ENCODE measurements around the gene GIMD1.

GIMD1 gene

DNA sequence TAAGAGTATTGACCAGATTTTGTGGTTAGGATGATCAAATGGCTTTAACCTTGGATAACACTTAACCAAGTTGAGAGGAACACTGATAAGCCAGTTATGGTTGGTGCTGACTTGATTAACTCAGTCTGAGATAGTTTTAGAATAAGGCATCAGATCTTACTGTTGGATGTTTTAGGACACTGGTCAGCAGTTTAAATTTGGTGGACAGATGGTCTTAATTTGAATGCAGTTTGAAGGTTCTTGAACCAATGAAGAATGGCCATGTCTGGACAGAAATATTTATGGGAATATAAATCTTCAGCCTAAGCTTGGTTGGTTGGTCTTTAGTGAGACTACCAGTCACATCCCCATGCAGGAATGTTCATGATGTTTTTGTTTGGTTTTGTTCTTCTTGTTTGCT, 2.6 kb upstream of the GIMD1 start:
- no peak overlapping the region for H3K27ac ChIP-seq (ENCODE audit: low read depth, low read length)
- no peak overlapping the region for H3K4me3 ChIP-seq (ENCODE audit: low read depth, low read length)
- H3K9ac ChIP-seq (ENCODE audit: low read depth, low read length) = no peak overlapping the region
- H3K9me3 ChIP-seq (ENCODE audit: control insufficient read depth, insufficient read depth, low read length) = no peaks in the 10 kb centered on the region
- no peaks in the 10 kb centered on the region for H3K36me3 ChIP-seq (ENCODE audit: control insufficient read depth, insufficient read depth, low read length)
- H3K4me1 ChIP-seq (ENCODE audit: control insufficient read depth, insufficient read depth, low read length) = no peaks in the 10 kb centered on the region
- no peaks in the 10 kb centered on the region for H3K27me3 ChIP-seq (ENCODE audit: control insufficient read depth, insufficient read depth, low read length)

DNA sequence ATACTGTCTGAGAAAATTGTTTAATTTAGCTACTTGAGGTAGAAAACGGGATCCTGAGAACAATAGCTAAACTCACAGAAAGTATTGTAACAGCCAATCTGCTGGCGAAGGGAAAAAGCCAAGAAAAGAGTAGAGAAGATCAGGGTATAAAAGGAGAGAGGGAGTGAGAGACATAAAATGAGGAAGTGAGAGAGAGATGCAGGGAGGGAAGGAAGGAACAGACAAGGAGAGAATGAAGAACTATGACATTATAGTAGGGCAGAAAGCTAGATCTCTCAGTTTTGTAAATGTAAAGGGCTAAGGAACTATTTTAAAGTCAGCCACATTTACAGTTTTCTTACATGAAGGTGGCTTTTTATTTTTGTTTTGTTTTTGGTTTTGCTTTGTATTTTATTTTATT, 1.6 kb upstream of the GIMD1 start:
- Histone ChIP-seq H3K9me3 (ENCODE audit: control insufficient read depth, insufficient read depth, low read length) (no peaks in the 10 kb centered on the region), H3K27ac (ENCODE audit: low read depth, low read length) (no peak overlapping the region), H3K9ac (ENCODE audit: low read depth, low read length) (no peak overlapping the region), H3K4me3 (ENCODE audit: low read depth, low read length) (no peak overlapping the region), H3K36me3 (ENCODE audit: control insufficient read depth, insufficient read depth, low read length) (no peaks in the 10 kb centered on the region), H3K27me3 (ENCODE audit: control insufficient read depth, insufficient read depth, low read length) (no peaks in the 10 kb centered on the region), H3K4me1 (ENCODE audit: control insufficient read depth, insufficient read depth, low read length) (no peaks in the 10 kb centered on the region)

DNA sequence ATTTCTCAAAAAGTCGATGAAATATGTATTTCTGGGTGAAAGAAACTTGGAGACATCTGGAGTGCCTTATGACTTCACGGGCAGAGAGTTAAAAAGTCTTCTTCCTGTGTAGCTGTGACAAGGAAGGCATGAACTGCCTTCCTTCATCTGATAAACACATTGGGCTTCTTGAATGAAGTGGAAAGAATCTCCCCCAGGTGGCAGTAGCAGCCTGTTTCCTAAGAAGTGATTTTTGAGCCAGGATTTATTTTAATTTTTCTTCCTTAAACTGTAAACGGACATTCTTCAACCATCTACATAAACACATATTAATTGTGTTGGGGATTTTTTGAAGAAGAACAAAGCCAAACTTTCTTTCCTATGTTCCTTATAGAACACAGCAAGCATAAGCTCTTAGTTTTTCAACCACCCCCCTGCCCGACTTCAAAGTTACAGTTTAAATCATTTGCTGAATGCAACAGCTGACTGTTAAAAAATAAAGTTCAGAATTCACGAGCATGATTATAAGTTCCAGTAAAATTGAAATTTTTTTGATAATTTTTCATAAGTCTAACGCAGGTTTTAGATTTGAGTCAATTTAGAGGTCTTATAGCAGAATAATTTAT, 980 bp upstream of the GIMD1 start:
- H3K27ac ChIP-seq (ENCODE audit: low read depth, low read length) = no peak overlapping the region
- no peaks in the 10 kb centered on the region for H3K27me3 ChIP-seq (ENCODE audit: control insufficient read depth, insufficient read depth, low read length)
- H3K4me1 ChIP-seq (ENCODE audit: control insufficient read depth, insufficient read depth, low read length) = no peaks in the 10 kb centered on the region
- H3K9me3 ChIP-seq (ENCODE audit: control insufficient read depth, insufficient read depth, low read length) = no peaks in the 10 kb centered on the region
- H3K4me3 ChIP-seq (ENCODE audit: low read depth, low read length) = no peak overlapping the region
- no peaks in the 10 kb centered on the region for H3K36me3 ChIP-seq (ENCODE audit: control insufficient read depth, insufficient read depth, low read length)
- no peak overlapping the region for H3K9ac ChIP-seq (ENCODE audit: low read depth, low read length)

DNA sequence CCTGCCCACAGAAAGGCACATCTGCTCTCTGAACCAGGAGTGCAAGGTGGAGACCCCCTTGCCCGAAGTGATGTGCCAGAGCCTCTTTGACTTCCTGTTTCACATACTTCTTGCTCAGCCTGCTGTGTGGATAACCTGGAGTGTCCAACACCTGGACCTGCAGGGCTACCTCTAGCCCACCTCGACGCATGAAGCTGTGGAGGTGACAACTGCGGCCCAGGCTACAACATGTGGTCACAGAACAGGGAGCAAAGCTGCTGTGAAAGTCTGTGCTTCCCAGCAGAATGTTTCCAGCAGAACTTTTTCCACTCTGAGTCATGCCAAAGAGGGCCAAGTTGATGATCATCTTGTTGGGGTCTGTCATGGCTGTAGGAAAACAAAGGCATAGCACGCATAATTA, 1.5 kb downstream of the GIMD1 start:
- no peak overlapping the region for H3K9ac ChIP-seq (ENCODE audit: low read depth, low read length)
- no peak overlapping the region for H3K27ac ChIP-seq (ENCODE audit: low read depth, low read length)
- H3K27me3 ChIP-seq (ENCODE audit: control insufficient read depth, insufficient read depth, low read length) = no peaks in the 10 kb centered on the region
- H3K4me1 ChIP-seq (ENCODE audit: control insufficient read depth, insufficient read depth, low read length) = peaks cover 4% of the 10 kb centered on the region; the same call in 1 of the 2 replicates
- no peaks in the 10 kb centered on the region for H3K36me3 ChIP-seq (ENCODE audit: control insufficient read depth, insufficient read depth, low read length)
- no peak overlapping the region for H3K4me3 ChIP-seq (ENCODE audit: low read depth, low read length)
- H3K9me3 ChIP-seq (ENCODE audit: control insufficient read depth, insufficient read depth, low read length) = no peaks in the 10 kb centered on the region

DNA sequence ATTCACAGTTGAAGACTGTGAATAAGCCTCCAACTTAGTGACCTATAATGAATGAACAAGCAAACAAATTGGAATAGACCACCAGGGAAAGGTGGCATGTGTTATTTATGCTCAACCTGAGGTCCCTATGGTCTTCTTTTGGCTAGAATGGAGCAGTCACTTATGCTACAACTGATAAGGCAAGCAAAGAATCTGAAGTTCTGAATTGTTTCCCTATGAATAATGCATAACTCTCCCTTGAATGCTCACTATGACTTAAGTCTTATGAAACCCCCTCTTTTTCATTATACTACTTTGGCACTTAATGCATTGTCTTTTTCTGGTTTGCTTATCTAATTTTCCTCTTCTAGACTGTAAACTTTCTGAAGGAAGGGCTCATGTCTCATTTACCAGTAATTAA, 2.6 kb downstream of the GIMD1 start:
- H3K27me3 ChIP-seq (ENCODE audit: control insufficient read depth, insufficient read depth, low read length) = no peaks in the 10 kb centered on the region
- H3K27ac ChIP-seq (ENCODE audit: low read depth, low read length) = no peak overlapping the region
- no peak overlapping the region for H3K4me3 ChIP-seq (ENCODE audit: low read depth, low read length)
- H3K9ac ChIP-seq (ENCODE audit: low read depth, low read length) = no peak overlapping the region
- H3K4me1 ChIP-seq (ENCODE audit: control insufficient read depth, insufficient read depth, low read length) = peaks cover 4% of the 10 kb centered on the region; the same call in 1 of the 2 replicates
- no peaks in the 10 kb centered on the region for H3K9me3 ChIP-seq (ENCODE audit: control insufficient read depth, insufficient read depth, low read length)
- H3K36me3 ChIP-seq (ENCODE audit: control insufficient read depth, insufficient read depth, low read length) = no peaks in the 10 kb centered on the region

DNA sequence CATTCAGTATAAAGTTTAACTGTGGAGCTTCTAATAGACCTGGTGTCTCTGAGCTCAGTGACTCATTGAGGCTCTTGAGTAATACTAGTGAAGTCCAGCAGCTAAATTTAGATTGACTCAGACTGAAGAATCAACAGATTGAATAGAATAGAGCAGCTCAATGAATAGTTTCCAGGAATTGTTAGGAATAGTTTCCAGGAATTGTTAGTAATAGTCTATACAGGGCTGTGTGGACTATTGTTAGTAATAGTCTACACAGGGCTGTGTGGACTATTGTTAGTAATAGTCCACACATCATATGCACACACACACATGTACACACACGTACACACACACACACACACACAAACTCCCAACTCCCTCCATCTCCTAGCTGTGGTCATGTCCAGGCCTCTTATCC, 3.0 kb downstream of the GIMD1 start:
- no peak overlapping the region for H3K27ac ChIP-seq (ENCODE audit: low read depth, low read length)
- no peak overlapping the region for H3K9ac ChIP-seq (ENCODE audit: low read depth, low read length)
- H3K4me1 ChIP-seq (ENCODE audit: control insufficient read depth, insufficient read depth, low read length) = peaks cover 4% of the 10 kb centered on the region; the same call in 1 of the 2 replicates
- no peak overlapping the region for H3K4me3 ChIP-seq (ENCODE audit: low read depth, low read length)
- H3K27me3 ChIP-seq (ENCODE audit: control insufficient read depth, insufficient read depth, low read length) = no peaks in the 10 kb centered on the region
- H3K9me3 ChIP-seq (ENCODE audit: control insufficient read depth, insufficient read depth, low read length) = no peaks in the 10 kb centered on the region
- H3K36me3 ChIP-seq (ENCODE audit: control insufficient read depth, insufficient read depth, low read length) = no peaks in the 10 kb centered on the region

DNA sequence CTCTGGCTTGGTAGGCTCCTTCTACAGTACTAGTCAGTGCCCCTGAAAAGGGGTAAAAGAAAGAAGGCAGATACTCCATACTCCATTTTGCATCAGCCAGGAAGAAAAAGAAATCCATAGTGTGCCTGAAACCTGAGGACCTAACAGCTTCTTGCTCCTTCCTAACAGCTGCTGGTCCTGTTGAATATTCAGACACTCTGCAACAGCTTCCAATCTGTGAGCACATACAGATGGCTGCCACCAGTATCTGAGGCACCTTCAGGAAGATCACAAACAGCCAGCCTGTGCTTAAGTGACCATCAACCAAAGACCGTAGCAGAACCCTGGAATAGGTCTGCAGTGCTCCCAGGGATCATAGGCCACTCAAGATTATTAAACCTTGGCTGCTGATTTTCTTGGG, 4.3 kb downstream of the GIMD1 start:
- Histone ChIP-seq H3K4me1 (ENCODE audit: control insufficient read depth, insufficient read depth, low read length) (peaks cover 4% of the 10 kb centered on the region; the same call in 1 of the 2 replicates), H3K4me3 (ENCODE audit: low read depth, low read length) (no peak overlapping the region), H3K36me3 (ENCODE audit: control insufficient read depth, insufficient read depth, low read length) (no peaks in the 10 kb centered on the region), H3K27me3 (ENCODE audit: control insufficient read depth, insufficient read depth, low read length) (no peaks in the 10 kb centered on the region), H3K9ac (ENCODE audit: low read depth, low read length) (no peak overlapping the region), H3K27ac (ENCODE audit: low read depth, low read length) (no peak overlapping the region), H3K9me3 (ENCODE audit: control insufficient read depth, insufficient read depth, low read length) (no peaks in the 10 kb centered on the region)

DNA sequence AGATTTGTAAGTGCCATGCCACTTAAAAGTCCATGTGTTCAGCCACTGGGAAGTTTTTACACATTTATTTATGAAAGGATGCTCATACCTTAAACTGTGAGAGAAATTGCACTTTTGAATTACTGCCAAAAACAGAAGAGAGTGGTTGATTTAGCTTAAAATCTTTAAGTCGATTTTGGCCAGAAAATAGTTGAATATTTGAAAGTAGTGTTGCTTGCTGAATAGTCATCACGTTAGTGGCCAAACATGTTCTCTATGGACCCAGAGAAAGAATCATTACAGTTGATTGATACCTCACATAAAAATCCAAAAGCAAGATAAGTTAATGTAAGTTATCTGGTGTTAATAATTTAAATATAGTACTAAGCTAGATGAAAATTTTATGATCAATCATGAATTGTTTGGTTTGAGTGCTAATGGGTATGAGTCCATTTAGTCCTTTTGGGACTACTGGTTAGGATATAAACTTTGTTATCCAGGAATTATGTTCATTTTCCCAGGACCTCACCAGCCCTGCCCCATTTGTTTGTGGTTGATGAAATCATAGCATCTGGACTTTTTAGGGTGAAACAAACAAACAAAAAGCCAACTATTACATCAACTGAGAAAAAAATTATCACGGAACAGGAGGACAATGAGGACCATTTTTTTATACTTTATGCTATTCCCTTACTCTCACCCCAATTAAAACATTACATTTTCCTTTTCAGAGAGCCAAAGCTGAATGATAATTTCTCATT, 6.3 kb downstream of the GIMD1 start:
- no peaks in the 10 kb centered on the region for H3K36me3 ChIP-seq (ENCODE audit: control insufficient read depth, insufficient read depth, low read length)
- H3K4me3 ChIP-seq (ENCODE audit: low read depth, low read length) = no peak overlapping the region
- peaks cover 4% of the 10 kb centered on the region; the same call in 1 of the 2 replicates for H3K4me1 ChIP-seq (ENCODE audit: control insufficient read depth, insufficient read depth, low read length)
- H3K27ac ChIP-seq (ENCODE audit: low read depth, low read length) = no peak overlapping the region
- no peaks in the 10 kb centered on the region for H3K27me3 ChIP-seq (ENCODE audit: control insufficient read depth, insufficient read depth, low read length)
- H3K9ac ChIP-seq (ENCODE audit: low read depth, low read length) = no peak overlapping the region
- no peaks in the 10 kb centered on the region for H3K9me3 ChIP-seq (ENCODE audit: control insufficient read depth, insufficient read depth, low read length)

DNA sequence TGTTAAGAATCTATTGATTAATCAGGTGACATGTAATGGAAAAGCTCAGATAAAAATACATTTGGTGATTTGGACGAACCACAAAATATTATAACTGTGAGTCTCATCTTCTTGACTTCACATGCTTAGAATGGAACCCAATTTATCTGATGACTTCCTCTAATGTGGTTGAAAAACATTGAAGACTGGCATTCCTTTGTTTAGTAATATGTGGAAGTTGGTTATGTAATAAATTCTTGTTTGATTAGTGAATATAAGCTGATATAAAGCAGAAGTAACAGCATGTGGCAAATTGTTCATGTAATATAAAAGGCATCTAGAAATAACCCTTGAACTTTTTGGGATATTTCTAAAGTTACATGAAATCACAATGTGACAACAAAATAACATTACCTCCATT, 9.7 kb downstream of the GIMD1 start:
- no peaks in the 10 kb centered on the region for H3K27me3 ChIP-seq (ENCODE audit: control insufficient read depth, insufficient read depth, low read length)
- no peaks in the 10 kb centered on the region for H3K9me3 ChIP-seq (ENCODE audit: control insufficient read depth, insufficient read depth, low read length)
- H3K27ac ChIP-seq (ENCODE audit: low read depth, low read length) = no peak overlapping the region
- no peaks in the 10 kb centered on the region for H3K36me3 ChIP-seq (ENCODE audit: control insufficient read depth, insufficient read depth, low read length)
- H3K4me1 ChIP-seq (ENCODE audit: control insufficient read depth, insufficient read depth, low read length) = no peaks in the 10 kb centered on the region
- H3K4me3 ChIP-seq (ENCODE audit: low read depth, low read length) = no peak overlapping the region
- no peak overlapping the region for H3K9ac ChIP-seq (ENCODE audit: low read depth, low read length)

DNA sequence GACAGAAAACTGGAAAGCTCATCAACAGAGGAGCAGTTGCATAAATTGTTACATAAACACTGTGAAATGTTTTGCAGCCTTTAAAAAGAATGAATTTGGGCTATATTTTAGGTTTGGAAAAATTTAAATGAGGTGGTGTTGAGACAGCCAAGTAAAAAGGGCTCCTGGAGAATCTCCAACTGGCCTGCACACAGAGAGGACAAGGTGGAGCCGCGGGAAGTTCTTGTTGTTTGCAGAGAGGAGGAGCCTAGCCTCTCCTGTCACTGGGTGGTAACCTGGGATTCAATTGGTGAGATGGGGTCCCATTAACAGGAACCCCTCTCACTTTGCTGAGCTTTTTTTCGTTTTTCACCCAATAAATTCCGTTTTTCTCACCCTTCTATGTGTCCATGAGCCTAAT, 13.4 kb downstream of the GIMD1 start:
- Histone ChIP-seq H3K9me3 (ENCODE audit: control insufficient read depth, insufficient read depth, low read length) (no peaks in the 10 kb centered on the region), H3K9ac (ENCODE audit: low read depth, low read length) (no peak overlapping the region), H3K27ac (ENCODE audit: low read depth, low read length) (no peak overlapping the region), H3K4me3 (ENCODE audit: low read depth, low read length) (no peak overlapping the region), H3K4me1 (ENCODE audit: control insufficient read depth, insufficient read depth, low read length) (no peaks in the 10 kb centered on the region), H3K36me3 (ENCODE audit: control insufficient read depth, insufficient read depth, low read length) (no peaks in the 10 kb centered on the region), H3K27me3 (ENCODE audit: control insufficient read depth, insufficient read depth, low read length) (no peaks in the 10 kb centered on the region)

DNA sequence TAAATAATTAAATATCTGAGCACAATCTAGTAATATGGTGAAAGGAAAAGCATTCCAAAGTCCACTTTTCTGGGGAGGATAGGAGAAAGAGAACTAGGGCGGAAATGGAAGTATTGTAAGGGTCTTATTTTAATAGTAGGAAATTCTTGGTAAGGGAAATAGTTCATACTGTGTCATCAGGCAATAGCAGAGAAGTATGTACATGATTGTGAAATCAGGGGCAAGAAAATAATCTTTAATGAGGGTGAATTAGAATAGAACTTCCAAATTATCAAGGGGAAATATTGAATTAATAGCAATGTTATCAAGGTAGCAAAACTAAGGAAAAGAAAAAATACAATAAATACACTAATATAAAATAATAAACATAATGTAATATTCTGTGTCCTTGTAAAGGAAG, 14.8 kb downstream of the GIMD1 start:
- Histone ChIP-seq H3K4me3 (ENCODE audit: low read depth, low read length) (no peak overlapping the region), H3K27me3 (ENCODE audit: control insufficient read depth, insufficient read depth, low read length) (no peaks in the 10 kb centered on the region), H3K36me3 (ENCODE audit: control insufficient read depth, insufficient read depth, low read length) (peaks cover 2% of the 10 kb centered on the region), H3K4me1 (ENCODE audit: control insufficient read depth, insufficient read depth, low read length) (no peaks in the 10 kb centered on the region), H3K27ac (ENCODE audit: low read depth, low read length) (no peak overlapping the region), H3K9ac (ENCODE audit: low read depth, low read length) (no peak overlapping the region), H3K9me3 (ENCODE audit: control insufficient read depth, insufficient read depth, low read length) (no peaks in the 10 kb centered on the region)

Data from HUES48 (cell line).